Renal pelvis (tissue), 4 donors: ENCODE data around the gene EIF4G3. TPM values are rescaled to one million over a fixed set of nuclear protein-coding genes. Genes with fewer than 3 reads are reported as not detected.
"Not testable (repeated sequence)": the region's sequence is repeated elsewhere in the genome, so short reads cannot be mapped to it uniquely, and the experiment has no call there.

Experiments used
- DNase-seq: peaks from one replicate; pipeline ENCODE4 v3.0.0-alpha.2; 2013
- polyA plus RNA-seq, 3 donors: library from polyadenylated mRNA; unstranded; fragments of 120-200 nt; gene quantifications; one replicate each; pipeline ENCODE4 v1.2.1, GENCODE V29; 2013; ENCODE audit not compliant: insufficient read length in 3 of 3

EIF4G3 gene
- polyA plus RNA-seq, 3 donors: 65.2 to 72.5 (median 71.5) TPM

DNA sequence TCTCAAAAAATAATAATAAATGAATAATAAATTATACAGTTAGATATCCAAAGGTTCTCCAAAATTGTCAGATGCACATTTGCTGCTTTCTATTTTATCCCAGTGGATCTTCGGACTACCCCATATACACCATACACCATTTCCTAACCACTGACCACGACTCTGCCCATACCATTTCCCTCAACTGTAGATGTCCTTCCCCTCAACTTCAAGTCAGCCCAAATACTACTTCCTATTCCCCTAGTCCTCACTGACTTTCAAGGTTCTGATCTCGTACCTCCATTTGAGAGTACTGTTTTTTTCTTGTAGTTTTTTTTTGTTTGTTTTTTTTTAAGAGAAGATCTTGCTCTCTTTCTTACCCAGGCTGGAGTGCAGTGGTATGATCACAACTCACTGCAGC lies 19.6 kb downstream of the EIF4G3 start:
- DNase-seq: no peak

DNA sequence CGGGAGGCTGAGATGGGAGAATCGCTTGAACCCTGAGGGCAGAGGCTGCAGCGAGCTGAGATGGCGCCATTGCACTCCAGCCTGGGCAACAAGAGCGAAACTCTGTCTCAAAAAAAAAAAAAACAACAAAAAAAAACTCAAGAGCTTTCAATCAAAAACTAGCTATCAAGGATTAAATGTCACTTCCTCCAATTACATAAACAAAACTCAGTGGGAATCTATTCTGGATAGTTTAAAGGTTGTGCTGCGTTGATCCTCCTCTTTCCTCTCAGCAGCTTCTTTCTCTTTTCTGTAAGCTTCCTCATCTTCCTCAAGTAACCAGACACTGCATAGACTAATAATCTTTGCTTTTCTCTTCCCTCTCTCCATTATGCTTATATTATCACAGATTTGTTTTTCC lies 20.7 kb downstream of the EIF4G3 start:
- DNase-seq: no peak

DNA sequence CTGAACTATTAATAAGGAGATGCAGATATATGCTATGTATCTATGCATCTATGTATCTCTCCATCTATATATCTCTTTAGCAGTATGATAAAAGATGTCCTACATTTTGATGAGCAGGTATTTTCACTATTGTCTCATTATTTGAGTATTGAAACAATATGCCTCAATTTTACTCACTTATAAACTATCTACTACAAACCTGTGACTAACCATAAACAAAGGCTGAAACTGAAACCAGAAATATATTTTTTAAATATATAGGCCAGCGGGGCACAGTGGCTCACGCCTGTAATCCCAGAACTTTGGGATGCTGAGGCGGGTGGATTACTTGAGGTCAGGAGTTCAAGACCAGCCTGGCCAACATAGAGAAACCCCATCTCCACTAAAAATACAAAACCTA lies 22.0 kb downstream of the EIF4G3 start:
- DNase-seq: no peak

DNA sequence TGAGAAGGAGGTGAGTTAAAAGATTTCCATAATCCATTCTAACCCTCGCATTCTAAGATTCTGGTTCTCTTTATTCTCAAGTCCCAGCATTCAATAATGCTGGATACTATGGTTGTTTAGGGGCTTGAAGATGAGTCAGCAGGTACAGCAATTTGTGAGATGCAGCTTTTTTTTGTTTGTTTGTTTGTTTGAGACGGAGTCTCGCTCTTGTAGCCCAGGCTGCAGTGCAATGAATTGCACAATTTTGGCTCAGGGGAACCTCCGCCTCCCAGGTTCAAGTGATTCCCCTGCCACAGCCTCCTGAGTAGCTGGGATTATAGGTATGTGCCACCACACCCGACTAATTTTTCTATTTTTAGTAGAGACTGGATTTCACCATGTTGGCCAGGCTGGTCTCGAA lies 23.3 kb downstream of the EIF4G3 start:
- DNase-seq: no peak

DNA sequence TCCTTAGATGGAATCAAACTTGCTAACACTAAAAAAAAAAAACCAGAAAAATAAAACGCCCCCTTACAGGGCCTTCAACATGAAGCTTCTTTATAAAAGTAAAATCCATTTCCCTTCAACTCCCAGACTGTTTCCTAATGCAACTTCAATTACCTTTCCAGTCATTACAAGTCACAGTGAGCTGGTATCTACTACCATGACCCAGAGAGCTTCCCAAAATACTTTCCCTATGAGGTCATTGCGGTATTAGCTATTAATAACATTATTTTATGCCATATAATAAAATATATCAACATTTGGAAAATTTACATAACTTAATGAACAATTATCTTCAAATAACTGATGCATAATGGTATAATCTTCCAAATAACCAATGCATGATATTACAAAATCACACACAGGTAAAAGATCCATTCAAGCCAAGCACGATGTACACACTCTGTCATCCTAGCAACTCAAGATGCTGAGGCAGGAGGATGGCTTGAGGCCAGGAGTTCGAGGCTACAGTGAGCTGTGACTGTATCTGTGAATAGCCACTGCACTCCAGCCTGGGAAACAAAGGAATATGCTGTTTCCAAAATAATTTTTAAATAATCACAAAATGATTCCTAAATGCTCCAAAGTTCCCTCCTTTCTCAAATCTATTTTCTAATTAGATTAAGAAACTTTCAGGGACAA lies 24.1 kb downstream of the EIF4G3 start:
- DNase-seq: no peak

DNA sequence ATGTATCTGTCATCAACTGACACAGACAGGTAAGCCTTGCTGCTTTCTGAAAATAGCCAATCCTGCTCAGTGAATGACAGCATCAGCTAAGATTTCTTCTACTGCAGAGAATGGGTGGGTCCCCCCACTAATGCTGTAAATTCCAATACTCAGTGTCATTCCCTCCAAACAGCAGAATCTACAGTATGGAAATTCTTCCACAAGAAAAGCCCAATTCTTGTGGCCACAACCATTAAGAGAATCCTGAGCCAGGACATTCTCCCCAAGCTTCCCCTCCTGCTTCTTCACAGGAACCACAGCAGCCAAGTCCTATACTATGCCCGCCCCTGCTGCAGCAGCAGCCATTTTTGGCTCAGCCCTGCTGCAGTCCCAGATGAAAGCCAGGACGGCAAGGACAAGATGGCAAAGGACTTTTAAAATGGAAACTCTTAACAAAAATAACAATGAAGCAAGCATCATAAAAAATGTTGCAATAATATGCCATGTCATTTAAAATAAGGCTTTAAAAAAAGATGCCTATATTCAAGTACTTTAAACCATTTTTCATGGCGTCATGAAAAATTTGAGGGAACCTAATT lies 26.8 kb downstream of the EIF4G3 start:
- DNase-seq: no peak

DNA sequence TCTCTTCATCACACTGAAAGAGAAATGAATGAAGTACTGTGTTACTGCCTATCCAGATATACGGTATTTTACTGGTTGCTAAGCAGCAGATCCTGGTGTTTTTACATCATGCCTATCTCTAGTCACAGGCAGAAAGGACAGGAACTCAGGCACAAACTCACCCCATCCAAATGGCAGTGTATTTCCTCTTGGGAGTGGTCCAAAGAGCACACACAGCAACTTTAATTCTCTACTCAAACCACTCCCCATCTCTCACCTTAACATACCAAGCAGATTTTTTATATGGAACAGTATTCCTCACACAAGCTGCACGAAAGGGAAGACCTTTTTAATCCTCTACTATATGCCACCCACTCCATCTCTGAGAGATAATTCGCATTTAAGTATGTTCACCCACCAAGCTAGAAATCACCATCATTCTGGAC lies 27.3 kb downstream of the EIF4G3 start:
- peak; percentile 17 for DNase-seq

DNA sequence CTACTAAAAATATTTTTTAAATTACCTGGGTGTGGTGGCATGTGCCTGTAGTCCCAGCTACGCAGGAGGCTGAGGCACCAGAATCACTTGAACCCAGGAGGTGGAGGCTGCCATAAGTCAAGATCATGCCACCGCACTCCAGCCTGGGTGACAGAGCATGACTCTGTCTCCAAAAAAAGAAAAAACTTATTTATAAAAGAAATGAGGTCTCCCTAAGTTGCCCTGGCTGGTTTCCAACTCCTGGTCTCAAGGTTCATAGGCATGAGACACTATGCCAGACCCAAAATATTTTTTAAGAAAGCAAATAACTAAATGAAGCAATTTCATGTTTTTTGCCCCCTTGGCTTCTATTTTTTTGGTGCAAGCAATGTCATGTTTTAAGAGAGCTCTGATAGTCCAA lies 32.9 kb downstream of the EIF4G3 start:
- no peak for DNase-seq

DNA sequence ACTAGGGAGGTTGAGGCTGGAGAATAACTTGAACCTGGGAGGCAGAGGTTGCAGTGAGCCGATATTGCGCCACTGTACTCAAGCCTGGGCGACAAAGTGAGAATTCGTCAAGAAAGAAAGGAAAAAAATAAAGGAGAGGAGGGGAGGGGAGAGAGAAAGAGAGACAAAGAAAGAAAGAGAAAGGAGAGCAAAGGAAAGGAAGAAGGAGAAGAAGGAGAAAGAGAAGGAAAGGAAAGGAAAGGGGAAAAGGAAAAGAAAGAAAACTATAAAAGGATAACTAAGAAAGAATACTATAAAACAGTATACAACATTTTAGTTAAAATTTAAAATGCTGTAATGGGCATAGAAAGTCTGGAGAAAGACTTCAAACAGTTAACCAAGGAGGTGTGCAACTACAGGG lies 33.6 kb downstream of the EIF4G3 start:
- DNase-seq: no peak

DNA sequence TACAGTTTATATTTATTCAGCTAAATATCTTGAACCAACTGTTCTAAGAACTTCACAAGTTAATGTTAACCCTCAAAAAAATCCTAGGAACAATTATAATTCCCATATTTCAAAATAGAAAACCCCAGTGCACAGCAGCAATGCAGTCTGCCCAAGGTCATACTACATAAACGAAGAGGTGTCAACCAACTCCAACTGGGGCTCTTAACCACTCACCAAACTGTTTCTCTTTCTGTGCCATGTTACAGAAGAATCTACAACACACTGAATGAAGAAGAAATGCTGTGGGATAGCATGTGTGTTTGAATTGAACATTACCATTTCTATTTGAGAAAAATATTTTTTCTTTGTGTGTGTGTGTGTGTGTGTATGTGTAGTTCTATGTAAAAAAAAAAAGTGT lies 35.7 kb downstream of the EIF4G3 start:
- DNase-seq: no peak

DNA sequence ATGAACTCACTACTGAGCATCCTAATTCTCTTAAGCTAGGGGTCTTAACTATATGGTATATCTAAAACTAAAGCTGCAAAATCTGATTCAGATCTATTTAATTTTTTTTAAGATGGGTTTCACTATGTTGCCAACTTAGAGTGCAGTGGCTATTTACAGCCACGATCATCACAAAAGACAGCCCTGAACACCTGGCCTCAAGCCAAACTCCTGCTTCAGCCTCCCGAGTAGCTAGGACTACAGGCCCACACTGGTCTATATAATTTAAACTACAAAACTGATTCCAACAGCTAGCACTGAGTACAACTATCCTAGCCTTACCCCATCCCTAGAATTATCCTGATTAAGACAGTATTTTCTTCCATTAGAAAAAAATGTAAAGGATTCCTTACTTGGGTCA lies 37.1 kb downstream of the EIF4G3 start:
- no peak for DNase-seq

DNA sequence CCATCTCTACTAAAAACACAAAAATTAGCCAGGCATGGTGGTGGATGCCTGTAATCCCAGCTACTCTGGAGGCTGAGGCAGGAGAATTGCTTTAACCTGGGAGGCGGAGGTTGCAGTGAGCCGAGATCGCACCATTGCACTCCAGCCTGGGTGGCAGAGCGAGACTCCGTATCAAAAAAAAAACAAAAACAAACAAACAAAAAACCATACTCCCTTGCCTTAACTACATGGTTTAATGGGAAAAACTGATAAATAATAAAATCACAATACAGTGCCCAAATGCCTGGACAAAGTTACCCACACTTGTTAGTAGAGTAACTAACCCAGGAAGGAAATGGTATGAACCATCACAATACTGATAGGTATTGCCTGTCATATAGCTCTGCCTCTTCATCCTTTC lies 40.4 kb downstream of the EIF4G3 start:
- DNase-seq: not testable (repeated sequence)

DNA sequence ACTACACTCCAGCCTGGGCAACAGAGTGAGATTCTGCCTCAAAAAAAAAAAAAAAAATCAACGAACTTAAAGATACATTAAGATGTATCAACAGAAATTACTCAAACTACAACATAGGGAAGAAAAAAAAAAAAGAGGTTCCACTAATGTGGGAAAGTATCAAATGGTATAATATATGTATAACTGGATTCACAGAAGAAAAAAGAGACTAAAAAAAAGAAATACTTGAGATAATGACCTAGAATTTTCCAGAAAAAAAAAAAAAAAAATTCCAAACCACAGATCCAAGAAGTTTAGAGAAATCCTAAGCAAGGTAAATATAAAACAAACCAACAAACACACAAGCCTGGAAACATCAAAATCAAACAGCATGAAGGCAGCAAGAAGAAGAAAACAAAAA lies 45.5 kb downstream of the EIF4G3 start:
- DNase-seq: no peak

DNA sequence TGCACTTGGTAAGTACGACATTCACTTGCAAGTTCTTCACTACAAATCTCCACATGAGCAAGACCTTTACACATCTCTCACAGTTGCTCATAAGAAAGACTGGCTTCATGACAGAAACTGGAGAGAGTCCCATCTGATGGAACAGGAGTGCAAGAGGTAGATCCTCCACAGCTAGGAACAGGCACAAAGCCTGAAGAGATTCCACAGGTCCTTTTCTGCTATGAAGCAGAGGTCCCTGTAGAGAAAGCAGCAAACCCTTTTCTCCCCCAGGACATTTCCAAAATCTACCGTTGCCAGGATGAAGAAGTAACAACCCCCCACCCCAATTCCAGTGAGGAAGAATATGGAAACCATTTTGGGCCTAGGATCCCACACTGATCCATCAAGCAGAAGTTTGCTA lies 47.3 kb downstream of the EIF4G3 start:
- DNase-seq: no peak

DNA sequence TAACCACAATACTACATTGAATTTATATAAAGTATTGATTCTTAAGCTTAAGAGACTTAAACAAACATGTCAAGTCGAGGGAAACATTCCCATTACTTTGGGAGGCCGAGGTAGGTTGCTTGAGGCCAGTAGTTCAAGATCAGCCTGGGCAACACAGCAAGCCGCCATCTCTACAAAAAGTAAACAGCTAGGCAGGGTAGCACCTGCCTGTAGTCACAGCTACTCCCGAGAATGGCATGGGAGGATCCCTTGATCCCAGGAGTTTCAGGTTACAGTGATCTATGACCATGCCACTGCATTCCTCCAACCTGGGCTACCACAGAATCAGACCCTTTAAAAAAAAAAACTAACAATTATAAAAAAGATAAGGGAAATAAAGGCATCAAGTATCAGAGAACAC lies 50.4 kb downstream of the EIF4G3 start:
- DNase-seq: peak; percentile 35

DNA sequence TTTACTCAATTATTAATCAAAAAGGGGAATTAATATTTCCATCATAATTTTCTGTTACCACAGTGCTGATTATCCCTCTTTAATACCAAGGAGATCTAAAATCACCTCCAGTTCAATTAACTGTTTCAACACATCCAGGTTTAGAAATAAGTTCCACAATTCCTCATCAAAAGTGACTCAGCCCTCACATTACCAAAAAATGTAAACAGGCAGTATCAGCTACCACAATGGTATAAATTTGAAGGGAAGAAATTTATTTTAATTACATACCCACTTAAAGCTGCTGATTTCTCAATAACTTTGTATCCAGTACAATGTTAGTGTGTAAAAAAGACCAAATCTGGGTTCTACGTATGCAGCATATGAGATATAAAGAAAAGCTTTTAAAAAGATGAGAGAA lies 51.9 kb downstream of the EIF4G3 start:
- no peak for DNase-seq

DNA sequence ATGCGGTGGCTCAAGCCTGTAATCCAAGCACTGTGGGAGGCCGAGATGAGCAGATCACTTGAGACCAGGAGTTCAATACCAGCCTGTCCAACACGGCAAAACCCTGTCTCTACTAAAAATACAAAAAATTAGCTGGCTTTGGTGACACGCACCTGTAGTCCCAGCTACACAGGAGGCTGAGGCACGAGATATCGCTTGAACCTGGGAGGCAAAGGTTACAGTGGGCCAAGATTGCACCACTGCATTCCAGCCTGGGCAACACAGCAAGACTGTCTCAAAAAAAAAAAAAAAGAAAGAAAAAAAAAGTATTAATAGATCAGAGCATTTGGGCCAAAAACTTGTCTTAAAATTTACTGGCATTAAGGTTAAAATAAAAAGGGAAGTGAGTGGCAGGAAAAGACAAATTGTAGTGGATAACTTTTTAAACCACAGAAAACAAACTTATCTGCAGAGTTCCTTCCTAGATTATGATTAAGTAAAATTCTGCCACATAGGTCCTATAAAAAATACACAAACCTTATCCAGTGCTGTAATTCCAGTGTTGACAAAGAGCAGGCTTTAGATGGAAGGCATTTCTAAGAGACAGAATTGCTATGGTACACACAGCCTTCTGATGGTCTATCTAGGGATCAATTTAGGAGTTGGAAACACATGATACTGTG lies 53.3 kb downstream of the EIF4G3 start:
- no peak for DNase-seq

DNA sequence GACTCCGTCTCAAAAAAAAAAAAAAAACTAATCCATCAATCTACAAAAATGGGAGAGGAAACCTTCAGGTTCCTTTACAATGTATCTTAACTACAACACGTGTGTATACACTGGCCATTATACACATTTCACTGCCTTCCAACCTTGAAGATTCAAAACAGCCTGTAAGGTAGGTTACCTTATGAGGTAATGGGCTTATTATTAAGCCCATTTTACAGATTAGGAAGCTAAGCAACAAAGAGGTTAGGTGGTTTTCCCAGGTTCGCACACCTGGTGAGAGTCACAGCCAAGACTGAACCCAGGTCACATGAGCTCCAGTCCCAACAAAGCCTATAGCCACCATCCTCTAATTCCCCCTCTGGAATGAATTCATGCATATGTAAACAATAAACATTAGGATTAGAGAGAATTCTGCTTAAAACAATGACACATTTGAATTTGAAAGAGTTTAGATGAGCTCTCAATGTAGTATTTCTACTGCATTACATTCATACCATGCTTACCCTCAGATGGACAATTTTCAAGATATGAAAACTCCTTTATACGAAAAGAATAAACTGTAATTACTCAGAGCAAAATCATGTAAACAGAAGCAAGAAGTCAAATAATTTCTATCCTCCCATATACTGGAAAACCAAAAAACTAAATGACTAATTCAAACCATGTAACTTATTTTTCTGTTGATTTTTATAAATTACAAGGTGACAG lies 54.8 kb downstream of the EIF4G3 start:
- DNase-seq: no peak

DNA sequence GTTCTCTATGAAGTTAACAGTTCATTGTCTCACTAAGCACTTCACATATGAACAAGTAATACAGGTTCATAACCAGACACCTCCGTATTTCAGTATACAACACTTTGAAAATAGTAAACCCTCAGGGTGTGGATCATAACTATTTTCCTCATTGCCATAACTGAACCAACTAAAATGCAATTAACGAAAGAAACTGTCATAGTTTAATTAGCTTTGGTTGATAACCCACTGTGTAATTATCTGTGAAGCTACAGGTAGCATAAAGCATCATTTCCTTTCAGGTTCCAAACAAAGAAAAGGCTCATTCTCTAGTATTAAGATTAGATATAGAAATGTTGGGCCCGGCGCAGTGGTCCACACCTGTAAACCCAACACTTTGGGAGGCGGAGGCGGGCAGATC lies 58.5 kb downstream of the EIF4G3 start:
- DNase-seq: no peak

DNA sequence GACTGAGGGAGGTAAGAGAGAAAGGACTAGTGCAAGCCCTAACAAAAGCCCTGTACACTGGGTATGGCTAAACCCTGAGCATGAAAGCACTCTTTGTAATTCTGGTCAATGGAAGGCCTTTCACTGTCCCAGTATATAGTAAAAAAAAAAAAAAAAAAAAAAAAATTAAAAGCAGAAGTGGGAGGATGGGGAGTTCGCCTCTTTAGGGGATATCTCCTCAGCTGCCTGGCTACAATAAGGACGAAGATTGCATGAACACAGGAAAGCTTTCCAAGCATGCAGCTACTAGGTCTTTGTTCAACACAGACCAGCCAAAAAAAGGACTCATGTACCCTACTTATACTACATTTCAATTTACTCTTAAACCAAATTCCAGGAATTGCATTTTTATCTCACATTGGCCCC lies 59.1 kb downstream of the EIF4G3 start:
- no peak for DNase-seq

DNA sequence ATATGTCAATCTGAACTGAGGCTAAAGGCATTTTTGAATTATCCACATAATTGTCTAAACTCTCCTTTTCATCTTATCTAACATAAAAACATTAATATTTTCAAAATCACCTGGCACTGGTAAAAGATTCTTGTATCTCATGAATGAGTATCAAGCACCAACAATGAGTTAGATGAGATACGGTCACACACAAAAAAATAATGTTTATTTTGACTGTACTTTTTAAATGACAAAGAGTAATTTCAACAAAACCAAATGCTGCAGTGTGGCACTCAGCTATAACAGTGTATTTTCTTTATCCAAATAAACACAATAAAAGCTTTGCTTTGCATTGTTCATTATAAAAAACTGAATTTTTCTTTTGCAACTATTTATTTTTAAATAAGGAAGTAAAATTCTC lies 59.5 kb downstream of the EIF4G3 start:
- DNase-seq: no peak

DNA sequence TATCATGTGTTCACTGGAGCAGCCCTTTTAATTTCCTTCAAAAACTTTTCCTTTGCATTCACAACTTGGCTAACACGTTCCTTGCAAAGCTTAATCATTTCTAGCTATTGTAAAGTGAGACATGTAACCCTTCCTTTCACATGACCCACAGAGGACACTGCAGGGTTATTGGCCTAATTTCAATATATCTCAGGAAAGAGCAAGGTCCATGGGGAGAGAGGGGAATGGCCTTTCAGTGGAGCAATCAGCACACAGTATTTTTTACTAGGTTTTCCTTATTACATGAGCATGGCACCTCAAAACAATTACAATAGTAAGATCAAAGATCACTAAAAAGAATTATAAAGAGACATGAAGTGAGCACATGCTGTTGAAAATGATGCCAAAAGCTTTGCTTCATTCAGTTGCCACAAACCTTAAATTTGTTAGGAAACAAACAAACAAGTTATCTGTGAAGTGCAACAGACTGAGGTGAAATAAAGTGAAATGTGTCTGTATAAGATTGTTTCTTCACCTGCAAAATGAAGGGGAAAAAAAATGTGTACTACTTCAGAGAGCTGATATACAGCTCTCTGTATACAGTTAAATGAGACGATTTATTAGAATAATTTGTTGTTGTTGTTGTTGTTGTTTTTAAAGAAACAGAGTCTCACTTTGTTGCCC lies 61.5 kb downstream of the EIF4G3 start:
- DNase-seq: peak; percentile 11
